Measurements from ENCODE around the gene IRS4. TPM values are rescaled to one million over a fixed set of nuclear protein-coding genes. Genes with fewer than 3 reads are reported as not detected.

Gene IRS4
- total RNA-seq (2014; rRNA removed; shearing (Covaris generic)): not detected in 2 replicates

DNA sequence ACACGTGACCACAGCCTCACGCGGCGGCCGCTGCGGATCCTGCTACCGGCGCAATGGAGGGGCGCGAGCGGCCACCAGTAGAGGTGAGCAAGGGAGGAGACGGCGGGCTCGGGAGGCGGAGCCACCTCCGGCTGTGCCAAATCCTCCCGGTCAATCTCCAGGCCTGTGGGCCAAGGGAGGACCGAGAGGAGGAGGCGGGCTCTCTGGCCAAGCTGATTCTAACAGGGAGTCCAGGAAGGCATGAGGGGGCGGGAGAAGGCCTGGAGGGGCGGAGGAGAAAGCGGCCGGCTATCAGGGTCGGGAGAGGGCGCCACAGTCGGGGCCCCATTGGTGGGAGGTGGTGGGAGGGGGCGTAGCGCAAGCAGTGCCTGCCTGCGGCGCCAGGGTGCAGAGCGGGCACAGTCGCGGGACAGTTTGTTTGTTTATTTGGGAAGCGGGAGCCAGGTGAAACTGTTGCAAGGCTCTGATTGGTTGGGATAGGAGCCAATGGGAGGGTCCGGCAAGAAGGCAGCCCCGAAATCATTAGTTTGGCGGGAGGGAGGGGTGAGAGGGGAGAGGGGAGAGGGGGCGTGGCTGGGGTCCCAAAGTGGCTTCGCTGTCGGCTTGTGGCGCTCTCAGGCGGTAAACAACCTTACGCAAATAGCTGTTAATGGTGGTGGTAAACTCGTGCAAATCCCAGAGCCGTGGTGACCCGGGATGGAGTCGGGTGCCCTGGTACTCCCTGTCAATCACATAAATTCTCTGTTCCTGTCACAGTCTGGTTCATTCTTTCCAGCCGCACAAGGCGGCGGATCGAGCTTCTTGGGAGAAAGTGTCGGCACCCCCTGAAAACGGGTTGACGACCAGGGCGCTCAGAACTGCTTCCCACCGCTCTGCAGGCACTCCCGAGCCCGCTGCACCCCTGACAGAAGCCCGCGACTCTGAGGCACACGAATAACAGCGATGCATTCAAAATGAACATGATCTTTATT is at the start of gene IRS4:
TSS of gene IRS4 (minus strand) at position 55 of the 971 bp plus-strand sequence.
- in situ Hi-C loops (cut with HindIII; ENCODE audit: low sequenced_read_pairs): no loop called here
- DNase-seq (ENCODE audit: low spot score): no peak

GRCh38 chrX:108772549-108772948 is 36.2 kb upstream of the IRS4 start:
- no peak for DNase-seq (ENCODE audit: low spot score)
- in situ Hi-C loops (cut with HindIII; ENCODE audit: low sequenced_read_pairs): no loop called here

DNA sequence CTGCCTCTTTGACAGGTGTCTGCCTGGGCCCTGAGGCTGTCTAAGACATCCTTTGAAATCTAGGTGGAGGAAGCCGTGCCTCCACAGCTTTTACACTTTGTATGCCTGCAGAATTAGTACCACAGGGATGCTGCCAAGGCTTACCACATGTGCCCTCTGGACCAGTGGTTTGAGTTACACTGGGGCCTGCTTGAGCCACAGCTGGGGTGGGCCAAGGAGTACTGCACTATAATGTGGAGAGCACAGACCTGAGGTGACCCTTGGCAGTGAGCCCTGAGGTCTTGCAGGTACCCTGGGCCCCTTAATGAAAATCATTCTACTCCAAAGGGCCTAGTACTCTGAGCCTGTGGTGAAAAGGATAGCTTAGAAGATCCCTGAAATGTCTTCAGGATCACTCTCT is 27.2 kb upstream of the IRS4 start:
- no peak for DNase-seq (ENCODE audit: low spot score)
- in situ Hi-C loops (cut with HindIII; ENCODE audit: low sequenced_read_pairs): no loop called here

DNA sequence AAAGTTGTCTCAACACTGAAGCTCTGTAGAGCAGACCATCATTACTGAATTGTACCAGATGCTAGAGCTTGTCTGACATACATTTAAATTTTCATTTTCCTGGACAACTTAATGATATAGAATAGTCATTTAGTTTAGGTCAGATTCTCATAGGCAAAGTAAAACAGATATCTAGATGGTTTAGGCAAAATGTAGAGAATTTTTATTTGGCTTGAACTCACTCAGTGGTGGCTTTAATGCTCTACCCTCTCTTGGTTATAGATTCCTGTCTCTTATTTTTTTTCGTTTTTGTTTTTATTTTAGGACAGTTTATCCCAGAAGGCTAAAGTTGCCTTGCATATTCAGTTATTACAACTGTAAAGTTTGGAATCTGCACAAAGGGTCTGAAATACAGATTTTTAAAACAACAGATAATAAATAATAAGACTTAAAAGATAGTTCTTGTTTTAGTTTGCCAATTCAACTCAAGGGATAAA is 4.0 kb upstream of the IRS4 start:
- DNase-seq (ENCODE audit: low spot score): no peak
- in situ Hi-C loops (cut with HindIII; ENCODE audit: low sequenced_read_pairs): no loop called here

DNA sequence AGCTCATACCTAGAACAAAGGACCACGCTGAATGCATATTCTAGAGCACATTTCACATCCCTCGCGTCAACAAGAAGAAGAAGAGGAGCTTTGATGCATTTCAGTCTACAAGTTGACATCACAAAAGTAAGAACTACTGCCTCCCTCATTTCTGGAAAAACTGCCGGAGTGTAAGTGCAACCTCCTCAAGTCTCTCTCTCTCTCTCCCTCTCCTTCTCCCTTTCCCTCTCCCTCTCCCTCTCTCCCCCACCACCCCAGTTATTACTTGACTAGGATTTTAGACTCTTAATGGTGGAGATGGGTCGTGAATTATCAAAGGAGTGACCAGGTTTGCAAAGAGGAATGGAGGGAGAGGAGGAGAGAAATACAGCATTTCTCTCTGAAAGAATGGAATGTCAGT is 1.4 kb upstream of the IRS4 start:
- no peak for DNase-seq (ENCODE audit: low spot score)
- in situ Hi-C loops (cut with HindIII; ENCODE audit: low sequenced_read_pairs): no loop called here

DNA sequence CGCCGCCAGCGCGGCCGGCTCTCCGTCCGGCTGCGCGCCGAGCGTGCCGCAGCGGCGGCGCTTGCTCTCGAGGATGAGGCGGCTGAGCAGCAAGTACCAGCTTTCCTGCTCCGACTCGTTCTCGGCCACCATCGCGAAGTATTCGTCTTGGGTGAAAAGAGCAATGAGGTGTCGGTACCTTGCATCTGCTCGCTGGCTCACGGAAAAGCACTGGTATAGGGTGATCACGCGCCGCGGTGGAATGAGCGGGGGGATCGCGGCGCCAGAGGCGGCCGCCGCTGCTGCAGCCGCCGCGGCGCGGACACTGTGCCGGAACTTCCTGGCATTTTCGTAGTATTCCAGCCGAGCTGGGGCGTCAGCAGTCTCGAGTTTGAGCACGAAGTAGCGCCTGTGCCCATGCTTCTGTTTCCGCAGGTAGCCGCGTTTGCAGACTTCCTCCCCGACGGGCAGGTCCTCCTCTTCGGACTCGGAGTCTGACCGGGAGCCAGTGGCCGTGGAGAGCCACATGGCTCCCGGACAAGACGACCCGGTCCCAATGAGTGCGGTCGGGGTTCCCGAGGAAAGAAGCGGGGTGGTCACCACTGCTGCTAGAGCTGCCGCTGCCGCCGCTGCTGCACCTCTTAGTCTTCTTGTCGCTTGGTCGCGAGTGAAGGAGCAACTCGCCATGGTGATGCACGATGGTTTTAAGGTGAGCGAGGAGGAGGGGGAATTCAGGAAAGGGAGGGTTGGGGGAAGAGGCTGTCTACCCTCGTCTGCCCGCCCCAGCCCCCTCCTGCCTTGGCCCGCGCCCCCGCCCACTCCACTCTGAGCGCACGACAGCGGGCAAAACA is 469 bp downstream of the IRS4 start:
- no peak for DNase-seq (ENCODE audit: low spot score)
- in situ Hi-C loops (cut with HindIII; ENCODE audit: low sequenced_read_pairs): no loop called here

GRCh38 chrX:108735091-108735678 is 1.2 kb downstream of the IRS4 start:
- no peak for DNase-seq (ENCODE audit: low spot score)

DNA sequence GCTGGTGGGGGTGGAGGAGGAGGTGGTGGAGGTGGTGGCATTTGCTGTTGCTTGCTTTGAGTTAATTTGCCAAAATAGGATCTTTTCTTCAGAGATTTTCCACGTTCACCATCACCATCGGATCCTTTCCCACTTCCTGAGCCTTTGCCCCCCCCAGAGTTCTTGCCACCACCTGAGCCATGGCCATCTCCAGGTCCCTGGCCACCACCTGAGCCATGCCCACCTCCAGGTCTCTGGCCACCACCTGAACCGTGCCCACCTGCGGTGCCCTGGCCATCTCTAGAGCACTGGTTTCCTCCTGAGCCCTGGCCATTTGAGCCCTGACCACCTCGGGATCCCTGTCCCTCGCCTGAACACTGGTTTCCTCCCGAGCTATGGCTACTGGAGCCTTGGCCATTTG is 1.9 kb downstream of the IRS4 start:
- DNase-seq (ENCODE audit: low spot score): no peak
- in situ Hi-C loops (cut with HindIII; ENCODE audit: low sequenced_read_pairs): no loop called here

More at GRCh38 chrX:108735091-108735678, 1.2 kb downstream of the IRS4 start:
- in situ Hi-C loops (cut with HindIII; ENCODE audit: low sequenced_read_pairs): no loop called here

GRCh38 chrX:108732630-108733321 is 3.6 kb downstream of the IRS4 start:
- in situ Hi-C loops (cut with HindIII; ENCODE audit: low sequenced_read_pairs): no loop called here

GRCh38 chrX:108731153-108731552 is 5.2 kb downstream of the IRS4 start:
- no peak for DNase-seq (ENCODE audit: low spot score)
- in situ Hi-C loops (cut with HindIII; ENCODE audit: low sequenced_read_pairs): no loop called here

More at GRCh38 chrX:108732630-108733321, 3.6 kb downstream of the IRS4 start:
- no peak for DNase-seq (ENCODE audit: low spot score)

GRCh38 chrX:108726748-108727147 is 9.6 kb downstream of the IRS4 start:
- in situ Hi-C loops (cut with HindIII; ENCODE audit: low sequenced_read_pairs): no loop called here
- DNase-seq (ENCODE audit: low spot score): no peak

DNA sequence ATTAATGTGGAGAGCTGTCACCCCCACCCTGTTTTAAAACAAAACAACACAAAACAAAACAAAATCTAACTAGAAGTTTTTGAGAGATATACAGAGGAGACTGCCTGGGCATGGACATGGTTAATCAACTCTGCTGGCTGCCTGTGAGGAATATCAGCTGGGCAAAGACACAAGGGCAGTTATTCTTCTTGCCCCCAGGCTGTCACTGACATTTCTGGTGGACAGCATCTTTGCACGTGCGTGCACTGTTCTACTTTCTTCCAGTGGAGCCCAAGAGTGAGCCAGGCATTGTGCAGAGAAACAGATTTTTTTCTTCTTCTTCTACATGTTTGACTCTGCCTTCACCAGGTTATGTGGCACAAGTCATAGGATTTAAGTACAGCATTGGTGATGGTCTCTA is 13.8 kb downstream of the IRS4 start:
- DNase-seq (ENCODE audit: low spot score): no peak
- in situ Hi-C loops (cut with HindIII; ENCODE audit: low sequenced_read_pairs): no loop called here

DNA sequence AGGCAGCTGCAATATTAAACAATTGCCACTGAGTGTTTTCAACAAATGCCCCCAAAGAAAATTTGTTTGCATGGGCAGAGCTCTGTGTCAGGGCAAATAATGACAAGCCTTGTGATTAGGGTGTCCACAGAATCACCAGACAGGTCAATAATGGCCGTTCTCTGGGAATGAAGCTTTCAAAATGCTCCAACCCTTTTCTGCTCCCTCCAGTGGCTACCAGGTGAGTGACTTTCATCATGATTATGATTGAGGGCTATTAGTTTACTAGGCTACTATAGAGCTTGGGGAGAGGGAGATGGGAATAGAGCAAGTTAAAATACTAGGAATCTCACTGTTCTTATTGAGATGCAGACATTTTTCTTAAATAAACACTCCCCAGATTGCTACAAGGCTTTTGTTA is 23.5 kb downstream of the IRS4 start:
- in situ Hi-C loops (cut with HindIII; ENCODE audit: low sequenced_read_pairs): no loop called here
- DNase-seq (ENCODE audit: low spot score): no peak

- no peak for DNase-seq (ENCODE audit: low spot score)
- in situ Hi-C loops (cut with HindIII; ENCODE audit: low sequenced_read_pairs): no loop called here
Measured at GRCh38 chrX:108704839-108705238, 31.5 kb downstream of the IRS4 start.

GRCh38 chrX:108702530-108702929 is 33.8 kb downstream of the IRS4 start:
- in situ Hi-C loops (cut with HindIII; ENCODE audit: low sequenced_read_pairs): no loop called here
- no peak for DNase-seq (ENCODE audit: low spot score)

DNA sequence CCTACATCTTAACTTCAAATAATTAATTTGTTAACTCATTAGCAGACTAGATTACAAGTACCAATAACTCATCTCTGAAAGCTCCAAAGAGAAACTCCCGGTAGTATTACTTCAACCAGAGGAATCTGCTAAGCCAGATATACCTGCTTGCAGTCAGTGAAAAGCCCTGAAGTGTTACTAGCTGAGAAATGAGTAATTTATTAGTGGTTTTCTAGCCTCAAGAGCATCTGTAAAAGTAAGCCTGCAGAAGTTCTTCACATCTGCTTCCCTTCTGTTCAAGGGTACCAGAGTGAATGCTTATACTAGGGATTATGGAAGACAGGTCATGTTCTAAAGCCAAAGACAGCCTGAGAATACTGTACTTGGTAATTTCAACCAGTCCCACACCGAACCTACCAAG is 34.7 kb downstream of the IRS4 start:
- in situ Hi-C loops (cut with HindIII; ENCODE audit: low sequenced_read_pairs): no loop called here
- no peak for DNase-seq (ENCODE audit: low spot score)

DNA sequence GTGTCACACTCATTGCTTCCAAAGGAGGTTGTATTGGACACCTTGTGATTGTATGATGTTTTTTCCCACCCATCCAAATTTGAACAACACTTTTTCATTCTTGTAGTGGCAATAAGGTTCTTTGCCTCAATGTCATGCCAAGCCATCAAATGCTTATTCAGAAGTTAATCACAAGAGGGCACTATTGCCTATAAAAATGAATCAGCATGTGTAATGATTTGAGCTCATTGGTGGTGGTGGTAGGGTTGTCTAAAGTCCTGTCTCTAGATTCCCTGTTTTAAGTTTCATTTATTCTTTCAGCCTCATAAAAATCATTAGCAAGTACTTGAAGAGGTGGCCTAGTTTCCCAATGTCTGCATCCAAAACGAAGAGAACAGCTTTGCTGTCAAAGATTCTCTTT is 37.0 kb downstream of the IRS4 start:
- DNase-seq (ENCODE audit: low spot score): peak; percentile 0
- in situ Hi-C loops (cut with HindIII; ENCODE audit: low sequenced_read_pairs): no loop called here

DNA sequence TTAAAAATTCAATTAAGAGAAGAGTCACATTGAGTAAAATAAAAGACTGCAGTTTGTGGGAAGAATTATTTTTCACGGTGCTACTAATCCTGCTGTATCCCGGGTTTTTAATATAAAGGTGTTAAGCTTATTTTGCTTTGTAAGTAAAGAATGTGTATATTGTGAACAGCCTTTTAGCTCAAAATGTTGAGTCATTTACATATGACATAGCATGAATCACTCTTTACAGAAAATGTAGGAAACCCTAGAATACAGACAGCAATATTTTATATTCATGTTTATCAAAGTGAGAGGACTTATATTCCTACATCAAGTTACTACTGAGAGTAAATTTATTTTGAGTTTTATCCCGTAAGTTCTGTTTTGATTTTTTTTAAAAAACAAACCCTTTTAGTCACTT is 39.7 kb downstream of the IRS4 start:
- no peak for DNase-seq (ENCODE audit: low spot score)
- in situ Hi-C loops (cut with HindIII; ENCODE audit: low sequenced_read_pairs): no loop called here
